Mucosa of descending colon (tissue), 3 donors: ENCODE data around the gene EVA1A. TPM values are rescaled to one million over a fixed set of nuclear protein-coding genes. Genes with fewer than 3 reads are reported as not detected.

Experiments used
- ATAC-seq: fragments of 200-7000 bp; cut with Tn5 transposase; one replicate; pipeline ENCODE4 v1.9.1; 2020; ENCODE audit warnings: mild to moderate bottlenecking, moderate library complexity
- DNase-seq, 3 donors: peaks; one replicate each; pipeline ENCODE4 v3.0.0-alpha.2; 2020
- H3K36me3 ChIP-seq: fragments of 200-600 bp; one replicate; pipeline ENCODE4 v1.8.0; 2021; ENCODE audit warnings: low read depth, mild to moderate bottlenecking
- H3K4me1 ChIP-seq: fragments of 200-600 bp; one replicate; pipeline ENCODE4 v1.8.0; 2021; ENCODE audit warnings: low read depth, mild to moderate bottlenecking
- H3K4me3 ChIP-seq: fragments of 200-600 bp; one replicate; pipeline ENCODE4 v1.8.0; 2021; ENCODE audit warnings: mild to moderate bottlenecking
- H3K9me3 ChIP-seq: fragments of 200-600 bp; one replicate; pipeline ENCODE4 v1.8.0; 2021; ENCODE audit warnings: mild to moderate bottlenecking
- CTCF ChIP-seq: fragments of 200-600 bp; IDR thresholded peaks from one replicate; pipeline ENCODE4 v1.8.0; 2022; ENCODE audit warnings: antibody characterized with exemption, mild to moderate bottlenecking
- intact Hi-C, 2 donors: fragments of 100-400 bp; cut with DNase I in 1 of 2; cut with micrococcal nuclease in 1 of 2; formaldehyde crosslinking; loops; one replicate each; pipeline versions ENCODE4 v1.11.0 to v1.11.1; 2022; cut with DNase I, micrococcal nuclease
- total RNA-seq, 3 donors: library from RNA; stranded (reverse); fragmentation: NEBNext Ultra II Directional in 2 of 3; extraction: Animal tissue kit (Norgen Biotek cat#: 25700) in 2 of 3; gene quantifications; one replicate each; pipeline versions ENCODE4 v1.2.1 to v1.2.4, GENCODE V29; 2021 to 2023
- donor health status: DM: no; HTN: no; CAD: no; lungs with moderate emphysema.
- donor health status: DM: no; HTN: no; CAD: no.
- donor health status: DM: no; HTN: yes; CAD: no.

EVA1A gene
- total RNA-seq, 3 donors from 2014 or later: 0.72 to 1.3 TPM; not detected in 1

- Histone ChIP-seq H3K4me1 (no peaks in the 10 kb centered on the region), H3K9me3 (no peaks in the 10 kb centered on the region), H3K36me3 (no peaks in the 10 kb centered on the region), H3K4me3 (no peak overlapping the region)
- DNase-seq (no peak), ATAC-seq (no peak)
- intact Hi-C loops: no loop called here
- TF ChIP-seq CTCF: no peak
Observed at GRCh38 chr2:75521225-75521872, 39.4 kb downstream of the EVA1A start.

GRCh38 chr2:75519843-75520242 is 40.9 kb downstream of the EVA1A start:
- no peak overlapping the region for H3K4me3 ChIP-seq
- no peak for TF ChIP-seq CTCF
- no peak for DNase-seq
- ATAC-seq: no peak
- intact Hi-C loops: no loop called here
- H3K36me3 ChIP-seq: no peaks in the 10 kb centered on the region
- H3K9me3 ChIP-seq: no peaks in the 10 kb centered on the region
- H3K4me1 ChIP-seq: no peaks in the 10 kb centered on the region

GRCh38 chr2:75518638-75519465 is 41.9 kb downstream of the EVA1A start:
- no peak for ATAC-seq
- no peak for DNase-seq
- Histone ChIP-seq H3K4me3 (no peak overlapping the region), H3K36me3 (no peaks in the 10 kb centered on the region), H3K4me1 (no peaks in the 10 kb centered on the region), H3K9me3 (no peaks in the 10 kb centered on the region)
- intact Hi-C loops: no loop called here
- no peak for TF ChIP-seq CTCF

GRCh38 chr2:75517547-75518230 is 43.0 kb downstream of the EVA1A start:
- H3K4me3 ChIP-seq: no peak overlapping the region
- ATAC-seq (no peak), DNase-seq (no peak)
- no peaks in the 10 kb centered on the region for H3K36me3 ChIP-seq
- no peak for TF ChIP-seq CTCF
- no peaks in the 10 kb centered on the region for H3K4me1 ChIP-seq
- H3K9me3 ChIP-seq: peaks cover 3% of the 10 kb centered on the region
- intact Hi-C loops: no loop called here

GRCh38 chr2:75516378-75517360 is 44.1 kb downstream of the EVA1A start:
- intact Hi-C loops: no loop called here
- Histone ChIP-seq H3K4me1 (no peaks in the 10 kb centered on the region), H3K9me3 (peaks cover 6% of the 10 kb centered on the region), H3K4me3 (no peak overlapping the region), H3K36me3 (no peaks in the 10 kb centered on the region)
- ATAC-seq (no peak), DNase-seq (no peak)
- no peak for TF ChIP-seq CTCF
